GM19238 (cell line): ENCODE data around the gene AGPAT1.
A peak's percentile ranks its signal among the peaks of the same experiment; 100 is the strongest.

Experiments
- DNase-seq: peaks from one replicate; pipeline ENCODE4 v3.0.0; 2011; ENCODE audit warnings: low spot score; ENCODE audit not compliant: insufficient read length

Gene AGPAT1

GRCh38 chr6:32123681-32124080 is 52.2 kb downstream of the AGPAT1 start:
- DNase-seq: no peak

- no peak for DNase-seq
Observed at GRCh38 chr6:32120573-32121059, 55.3 kb downstream of the AGPAT1 start.

GRCh38 chr6:32118782-32119628 is 56.9 kb downstream of the AGPAT1 start:
- DNase-seq: peak; percentile 67
